Measurements from ENCODE around the gene METTL22.

METTL22 gene

GRCh38 chr16:8676737-8677375 is 55.4 kb downstream of the METTL22 start:
- no peak for TF ChIP-seq CTCF (IDR thresholded peaks at IDR 0.05; ENCODE audit: extremely low read depth, missing control alignments)
- DNase-seq (ENCODE audit: low spot score), result no peak

GRCh38 chr16:8677481-8677880 is 56.0 kb downstream of the METTL22 start:
- DNase-seq (ENCODE audit: low spot score), result no peak
- TF ChIP-seq CTCF (IDR thresholded peaks at IDR 0.05; ENCODE audit: extremely low read depth, missing control alignments), result no peak

- no peak for DNase-seq (ENCODE audit: low spot score)
- no peak for TF ChIP-seq CTCF (IDR thresholded peaks at IDR 0.05; ENCODE audit: extremely low read depth, missing control alignments)
These were observed 56.8 kb downstream of the METTL22 start for GRCh38 chr16:8678068-8678927.

- no peak for TF ChIP-seq CTCF (IDR thresholded peaks at IDR 0.05; ENCODE audit: extremely low read depth, missing control alignments)
- DNase-seq (ENCODE audit: low spot score), result no peak
These were observed 57.7 kb downstream of the METTL22 start for GRCh38 chr16:8679151-8679550.

GRCh38 chr16:8682551-8683259 is 61.2 kb downstream of the METTL22 start:
- DNase-seq (ENCODE audit: low spot score), result no peak
- no peak for TF ChIP-seq CTCF (IDR thresholded peaks at IDR 0.05; ENCODE audit: extremely low read depth, missing control alignments)

GRCh38 chr16:8683640-8684039 is 62.1 kb downstream of the METTL22 start:
- no peak for DNase-seq (ENCODE audit: low spot score)
- TF ChIP-seq CTCF (IDR thresholded peaks at IDR 0.05; ENCODE audit: extremely low read depth, missing control alignments), result no peak

- TF ChIP-seq CTCF (IDR thresholded peaks at IDR 0.05; ENCODE audit: extremely low read depth, missing control alignments), result no peak
- no peak for DNase-seq (ENCODE audit: low spot score)
These were observed 64.1 kb downstream of the METTL22 start for GRCh38 chr16:8685617-8686016.

All from GM20000 (cell line).